OCI-LY1 (cell line): ENCODE measurements around the gene TIAM1.

Experiments used
- H2AFZ ChIP-seq: fragments of 200-600 bp; sonication (generic), shearing (Covaris generic); 2 replicates; pipeline ENCODE4 v1.6.0; 2014; ENCODE audit warnings: antibody characterized with exemption, mild to moderate bottlenecking, low read length
- H3F3A ChIP-seq: fragments of 200-600 bp; sonication (generic), shearing (Covaris generic); 2 replicates; pipeline ENCODE4 v1.6.0; 2014; ENCODE audit warnings: mild to moderate bottlenecking, antibody characterized with exemption, low read length, moderate library complexity; ENCODE audit not compliant: insufficient read depth
- H3K27ac ChIP-seq: fragments of 200-600 bp; sonication (generic); 2 replicates; pipeline ENCODE4 v1.5.1; 2014; ENCODE audit warnings: low read length, mixed run types, mild to moderate bottlenecking, low read depth; ENCODE audit not compliant: poor library complexity, severe bottlenecking
- H3K27me3 ChIP-seq: fragments of 200-600 bp; sonication (generic); 2 replicates; pipeline ENCODE4 v1.6.0; 2014; ENCODE audit warnings: antibody characterized with exemption, mild to moderate bottlenecking, low read length, moderate library complexity; ENCODE audit not compliant: insufficient read depth
- H3K36me3 ChIP-seq: fragments of 200-600 bp; sonication (generic); 2 replicates; pipeline ENCODE4 v1.6.1; 2014; ENCODE audit warnings: mild to moderate bottlenecking, antibody characterized with exemption, low read length, moderate library complexity, mixed read lengths; ENCODE audit not compliant: insufficient read depth
- H3K4me1 ChIP-seq: fragments of 200-600 bp; sonication (generic); 2 replicates; pipeline ENCODE4 v1.5.1; 2014; ENCODE audit warnings: mild to moderate bottlenecking, low read length, moderate library complexity; ENCODE audit not compliant: insufficient read depth, severe bottlenecking
- H3K4me2 ChIP-seq: fragments of 200-600 bp; sonication (generic), shearing (Covaris generic); 2 replicates; pipeline ENCODE4 v1.6.1; 2014; ENCODE audit warnings: low read length
- H3K4me3 ChIP-seq: fragments of 200-600 bp; sonication (generic); 2 replicates; pipeline ENCODE4 v1.5.1; 2014; ENCODE audit warnings: low read length, low read depth, mild to moderate bottlenecking, mixed read lengths; ENCODE audit not compliant: poor library complexity, severe bottlenecking
- H3K79me2 ChIP-seq: fragments of 200-600 bp; shearing (Covaris generic); 2 replicates; pipeline ENCODE4 v1.6.1; 2016; ENCODE audit warnings: mixed run types, low read length, mixed read lengths; ENCODE audit not compliant: insufficient read depth
- H3K9ac ChIP-seq: fragments of 200-600 bp; sonication (generic), shearing (Covaris generic); 2 replicates; pipeline ENCODE4 v1.6.1; 2014; ENCODE audit warnings: mild to moderate bottlenecking, low read length, mixed read lengths
- H3K9me2 ChIP-seq: fragments of 200-600 bp; sonication (generic), shearing (Covaris generic); 2 replicates; pipeline ENCODE4 v1.6.1; 2014; ENCODE audit warnings: low read depth, mild to moderate bottlenecking, low read length, mixed read lengths
- H3K9me3 ChIP-seq: fragments of 200-600 bp; shearing (Covaris generic); 2 replicates; pipeline ENCODE4 v1.6.1; 2014; ENCODE audit warnings: low read length, mixed read lengths
- H4K20me1 ChIP-seq: fragments of 200-600 bp; sonication (generic), shearing (Covaris generic); 2 replicates; pipeline ENCODE4 v1.6.0; 2016; ENCODE audit warnings: mild to moderate bottlenecking, low read length; ENCODE audit not compliant: insufficient read depth
- CTCF ChIP-seq: fragments of 200-600 bp; sonication (generic), shearing (Covaris generic); IDR thresholded peaks from 2 replicates; pipeline ENCODE4 v1.5.1; 2017; ENCODE audit warnings: mild to moderate bottlenecking, antibody characterized with exemption, low read length, moderate library complexity, mixed read lengths
- EZH2 ChIP-seq: fragments of 200-600 bp; sonication (generic), shearing (Covaris generic); IDR thresholded peaks from 2 replicates; pipeline ENCODE4 v1.8.0; 2017; ENCODE audit warnings: borderline replicate concordance, mixed run types, mild to moderate bottlenecking, antibody characterized with exemption, low read length, moderate library complexity, mixed read lengths

Gene TIAM1

GRCh38 chr21:31288191-31288590 is 55.9 kb downstream of the TIAM1 start:
- Histone ChIP-seq H3K36me3 (no peaks in the 10 kb centered on the region), H3F3A (no peaks in the 10 kb centered on the region), H4K20me1 (no peaks in the 10 kb centered on the region), H3K9me2 (no peaks in the 10 kb centered on the region), H2AFZ (no peak overlapping the region), H3K9ac (no peak overlapping the region), H3K27ac (no peak overlapping the region), H3K4me2 (no peak overlapping the region), H3K4me3 (no peak overlapping the region), H3K79me2 (no peaks in the 10 kb centered on the region), H3K27me3 (no peaks in the 10 kb centered on the region), H3K4me1 (no peaks in the 10 kb centered on the region), H3K9me3 (no peaks in the 10 kb centered on the region)
- no peak for TF ChIP-seq EZH2
- TF ChIP-seq CTCF: no peak

GRCh38 chr21:31287201-31287600 is 56.9 kb downstream of the TIAM1 start:
- H3K36me3 ChIP-seq: no peaks in the 10 kb centered on the region
- H3K9me3 ChIP-seq: no peaks in the 10 kb centered on the region
- H3K79me2 ChIP-seq: no peaks in the 10 kb centered on the region
- no peak overlapping the region for H3K4me3 ChIP-seq
- H3K4me1 ChIP-seq: no peaks in the 10 kb centered on the region
- H3K9ac ChIP-seq: no peak overlapping the region
- H2AFZ ChIP-seq: no peak overlapping the region
- no peak overlapping the region for H3K4me2 ChIP-seq
- H3F3A ChIP-seq: no peaks in the 10 kb centered on the region
- no peaks in the 10 kb centered on the region for H3K27me3 ChIP-seq
- no peaks in the 10 kb centered on the region for H3K9me2 ChIP-seq
- H4K20me1 ChIP-seq: no peaks in the 10 kb centered on the region
- no peak for TF ChIP-seq CTCF
- H3K27ac ChIP-seq: no peak overlapping the region

GRCh38 chr21:31286621-31287020 is 57.4 kb downstream of the TIAM1 start:
- H3K27ac ChIP-seq: no peak overlapping the region
- no peaks in the 10 kb centered on the region for H3F3A ChIP-seq
- no peak overlapping the region for H2AFZ ChIP-seq
- H3K79me2 ChIP-seq: no peaks in the 10 kb centered on the region
- H3K4me1 ChIP-seq: no peaks in the 10 kb centered on the region
- H4K20me1 ChIP-seq: no peaks in the 10 kb centered on the region
- no peaks in the 10 kb centered on the region for H3K36me3 ChIP-seq
- H3K4me3 ChIP-seq: no peak overlapping the region
- no peak overlapping the region for H3K4me2 ChIP-seq
- no peaks in the 10 kb centered on the region for H3K9me3 ChIP-seq
- no peaks in the 10 kb centered on the region for H3K9me2 ChIP-seq
- no peak overlapping the region for H3K9ac ChIP-seq
- no peak for TF ChIP-seq CTCF
- no peaks in the 10 kb centered on the region for H3K27me3 ChIP-seq
